IMR-90 (cell line): Measurements from ENCODE around the gene KLK13. TPM values are rescaled to one million over a fixed set of nuclear protein-coding genes. Genes with fewer than 3 reads are reported as not detected.

Experiments used
- ATAC-seq: fragments of 200-7000 bp; cut with Tn5 transposase; 2 replicates; pipeline ENCODE4 v1.9.1; 2020; ENCODE audit warnings: low read depth, mild to moderate bottlenecking, moderate library complexity
- BruUV-seq: library from RNA; stranded (reverse); fragments of 400-500 nt; replicated peaks from 2 replicates; lab custom pipeline; 2021; lab: Mats Ljungman, UMichigan
- CTCF ChIA-PET: fragments of 300-600 bp; formaldehyde crosslinking; extraction: SDS; loops from one replicate; lab custom pipeline; 2021; ENCODE audit warnings: antibody characterized with exemption; lab: Yijun Ruan, JAX
- POLR2A ChIA-PET: fragments of 300-600 bp; sonication (Branson Sonifier 250); formaldehyde crosslinking; loops from one replicate; lab custom pipeline; 2022; ENCODE audit warnings: antibody characterized with exemption; ENCODE audit not compliant: unreplicated experiment; lab: Charles Lee
- DNase-seq: peaks from one replicate; pipeline ENCODE4 v3.0.0; 2013
- H2AFZ ChIP-seq: replicated peaks from 2 replicates; pipeline ENCODE3; 2013; ENCODE audit warnings: low read length, mild to moderate bottlenecking; ENCODE audit not compliant: poor library complexity
- H2AK5ac ChIP-seq: 2 replicates; pipeline ENCODE4 v1.6.1; 2013; ENCODE audit warnings: low read depth, low read length, inconsistent platforms
- H2AK9ac ChIP-seq: replicated peaks from 2 replicates; pipeline ENCODE3; 2013; ENCODE audit warnings: mild to moderate bottlenecking, low read depth, low read length, moderate library complexity; ENCODE audit not compliant: poor library complexity
- H2BK120ac ChIP-seq: 2 replicates; pipeline ENCODE4 v1.6.1; 2013; ENCODE audit warnings: low read depth, low read length, inconsistent platforms
- H2BK15ac ChIP-seq: 3 replicates; pipeline ENCODE4 v1.6.1; 2013; ENCODE audit warnings: low read depth, low read length, inconsistent platforms
- H2BK20ac ChIP-seq: 2 replicates; pipeline ENCODE4 v1.6.1; 2013; ENCODE audit warnings: low read depth, mild to moderate bottlenecking, inconsistent platforms, low read length, moderate library complexity
- H2BK5ac ChIP-seq: 2 replicates; pipeline ENCODE4 v1.6.1; 2013; ENCODE audit warnings: mild to moderate bottlenecking, low read depth, low read length, inconsistent platforms; ENCODE audit not compliant: poor library complexity, severe bottlenecking
- H3K14ac ChIP-seq: replicated peaks from 2 replicates; pipeline ENCODE4 v1.6.1; 2013; ENCODE audit warnings: low read depth, low read length, inconsistent platforms
- H3K18ac ChIP-seq: 2 replicates; pipeline ENCODE4 v1.6.1; 2013; ENCODE audit warnings: low read depth, low read length, control low read depth
- H3K23ac ChIP-seq: 2 replicates; pipeline ENCODE4 v1.6.1; 2013; ENCODE audit warnings: low read depth, low read length, inconsistent platforms
- H3K27ac ChIP-seq: 2 replicates; pipeline ENCODE4 v1.5.1; 2013; ENCODE audit warnings: mild to moderate bottlenecking, control low read depth, low read length; ENCODE audit not compliant: insufficient read depth
- H3K27me3 ChIP-seq: 2 replicates; pipeline ENCODE4 v1.6.1; 2013; ENCODE audit warnings: low read length; ENCODE audit not compliant: control insufficient read depth, insufficient read depth
- H3K36me3 ChIP-seq: 2 replicates; pipeline ENCODE4 v1.6.1; 2013; ENCODE audit warnings: low read length, mixed read lengths; ENCODE audit not compliant: control insufficient read depth, insufficient read depth
- H3K4ac ChIP-seq: 2 replicates; pipeline ENCODE4 v1.6.1; 2013; ENCODE audit warnings: low read depth, low read length, inconsistent platforms
- H3K4me1 ChIP-seq: 2 replicates; pipeline ENCODE4 v1.6.1; 2013; ENCODE audit warnings: low read length, mixed read lengths; ENCODE audit not compliant: control insufficient read depth, insufficient read depth
- H3K4me2 ChIP-seq: 2 replicates; pipeline ENCODE4 v1.6.1; 2013; ENCODE audit warnings: low read depth, mild to moderate bottlenecking, control low read depth, low read length, moderate library complexity
- H3K4me3 ChIP-seq: 2 replicates; pipeline ENCODE4 v1.5.1; 2013; ENCODE audit warnings: low read depth, mild to moderate bottlenecking, control low read depth, low read length, moderate library complexity; ENCODE audit not compliant: insufficient read depth
- H3K56ac ChIP-seq: 2 replicates; pipeline ENCODE4 v1.6.1; 2013; ENCODE audit warnings: low read length, inconsistent platforms; ENCODE audit not compliant: insufficient read depth; ENCODE audit errors: extremely low read depth
- H3K79me1 ChIP-seq, 2 experiments: 2 replicates each; pipeline ENCODE4 v1.6.1; 2013; ENCODE audit warnings: low read length in 2 of 2, inconsistent platforms in 1 of 2, low read depth in 1 of 2
- H3K9ac ChIP-seq: 2 replicates; pipeline ENCODE4 v1.6.1; 2013; ENCODE audit warnings: low read depth, low read length, control low read depth
- H3K9me1 ChIP-seq: 2 replicates; pipeline ENCODE4 v1.6.1; 2013; ENCODE audit warnings: low read length, inconsistent platforms; ENCODE audit not compliant: insufficient read depth
- H3K9me3 ChIP-seq: 2 replicates; pipeline ENCODE4 v1.6.1; 2013; ENCODE audit warnings: low read length; ENCODE audit not compliant: control insufficient read depth, insufficient read depth
- H4K20me1 ChIP-seq: 2 replicates; pipeline ENCODE4 v1.6.1; 2013; ENCODE audit warnings: low read length, inconsistent platforms; ENCODE audit not compliant: insufficient read depth
- H4K5ac ChIP-seq: 2 replicates; pipeline ENCODE4 v1.6.1; 2013; ENCODE audit warnings: mild to moderate bottlenecking, low read depth, low read length, control low read depth
- H4K8ac ChIP-seq, 2 experiments: 2 replicates each; pipeline ENCODE4 v1.6.1; 2013; ENCODE audit warnings: low read depth in 2 of 2, low read length in 2 of 2, control low read depth in 1 of 2, inconsistent platforms in 1 of 2
- H4K91ac ChIP-seq: 2 replicates; pipeline ENCODE4 v1.6.1; 2013; ENCODE audit warnings: low read depth, low read length, inconsistent platforms; ENCODE audit not compliant: insufficient read depth
- BHLHE40 ChIP-seq: fragments of 150-350 bp; IDR thresholded peaks from 2 replicates; pipeline ENCODE4 v1.6.1; 2016; ENCODE audit warnings: mild to moderate bottlenecking, low read depth, low read length
- CEBPB ChIP-seq: IDR thresholded peaks from 2 replicates; pipeline ENCODE4 v1.6.1; 2012; ENCODE audit warnings: low read depth, low read length, improper control_type of control experiment
- CHD1 ChIP-seq: IDR thresholded peaks from 2 replicates; pipeline ENCODE4 v1.6.1; 2012; ENCODE audit warnings: low read depth, low read length, improper control_type of control experiment
- NFE2L2 ChIP-seq: fragments of 150-350 bp; IDR thresholded peaks from 2 replicates; pipeline ENCODE4 v1.6.1; 2016; ENCODE audit warnings: low read depth, mild to moderate bottlenecking, low read length
- POLR2A ChIP-seq: IDR thresholded peaks from 2 replicates; pipeline ENCODE4 v1.6.1; 2012; ENCODE audit warnings: mild to moderate bottlenecking, low read depth, low read length
- RFX5 ChIP-seq: IDR thresholded peaks from 2 replicates; pipeline ENCODE4 v1.8.0; 2012; ENCODE audit warnings: low read depth, mild to moderate bottlenecking, low read length, moderate library complexity
- SMC3 ChIP-seq: fragments of 150-350 bp; IDR thresholded peaks from 2 replicates; pipeline ENCODE4 v1.6.1; 2016; ENCODE audit warnings: low read depth, mild to moderate bottlenecking, antibody characterized with exemption, low read length, moderate library complexity
- WGBS, 2 experiments: methylation state at CpG; one replicate each; pipeline versions ENCODE4 v1.1.5 to v1.1.7; 2013; ENCODE audit warnings: missing lambda C conversion rate in 2 of 2; ENCODE audit not compliant: insufficient read length in 1 of 2; ENCODE audit errors: extremely low coverage in 2 of 2; 5-methylcytosine and 5-hydroxymethylcytosine counted together
- dilution Hi-C: fragments of 300-500 bp; cut with HindIII; formaldehyde crosslinking; loops from one replicate; pipeline ENCODE4 v1.14.3; 2018; ENCODE audit warnings: low sequenced_read_pairs; ENCODE audit not compliant: unreplicated experiment
- in situ Hi-C: fragments of 300-500 bp; cut with MboI; formaldehyde crosslinking; loops from 3 replicates; pipeline ENCODE4 v1.14.3; 2019; ENCODE audit warnings: low sequenced_read_pairs, inconsistent platforms, mixed read lengths
- intact Hi-C: fragments of 100-400 bp; cut with micrococcal nuclease; formaldehyde crosslinking; loops from 2 replicates; pipeline ENCODE4 v1.10.0; 2022
- polyA plus RNA-seq, 3 experiments: library from polyadenylated mRNA; depleted of rRNA; stranded (reverse); fragments of >200 nt; gene quantifications; 2 replicates each; pipeline ENCODE4 v1.2.3, GENCODE V29; 2012; ENCODE audit warnings: low replicate concordance in 1 of 3
- total RNA-seq: library from RNA; depleted of rRNA; stranded (reverse); fragments of >200 nt; gene quantifications from 2 replicates; pipeline ENCODE4 v1.2.3, GENCODE V29; 2012
- TF ChIP-seq, protein P1 (sequence below): conservative IDR thresholded peaks from 2 replicates; pipeline ENCODE4 v1.5.1; 2012; ENCODE audit warnings: mild to moderate bottlenecking, low read depth, low read length, improper control_type of control experiment

KLK13 gene
- total and polyA plus RNA-seq, 2 of the 4 experiments (the other 2 are of a cell fraction) = not detected

DNA sequence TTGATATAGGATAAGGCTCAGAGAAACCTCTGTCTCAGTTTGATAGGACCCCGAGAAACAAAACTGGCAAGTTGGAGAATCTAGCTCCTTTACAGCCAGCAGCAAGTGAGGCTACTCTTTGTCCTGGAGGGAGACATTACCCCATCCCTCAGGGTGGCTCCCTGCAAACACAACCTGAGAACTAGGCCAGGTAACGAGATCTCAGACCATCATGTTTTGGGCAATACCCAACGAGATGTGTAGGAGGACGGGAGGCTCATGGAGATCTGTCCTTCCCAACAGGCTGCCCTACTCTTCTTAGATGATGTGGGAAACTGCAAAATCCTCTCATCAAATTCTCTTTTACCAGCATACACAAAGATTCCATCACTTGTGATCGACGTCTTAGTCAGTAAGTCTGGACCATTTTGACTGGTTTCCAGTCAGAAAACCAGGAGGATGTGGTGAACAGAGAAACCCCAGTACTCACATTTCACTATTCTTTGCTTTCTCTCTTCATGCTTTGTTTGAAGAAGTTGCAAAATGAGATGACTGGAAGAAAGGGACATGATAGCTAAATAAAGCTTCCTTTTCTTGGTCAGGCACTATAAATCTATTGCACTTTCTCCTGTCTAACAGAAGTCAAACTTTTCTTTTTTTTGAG, 49.3 kb upstream of the KLK13 start:
- Histone ChIP-seq H3K27me3 (peaks cover 6% of the 10 kb centered on the region), H3K27ac (no peak overlapping the region), H3K18ac (no peak overlapping the region), H2BK120ac (no peak overlapping the region), H3K56ac (no peak overlapping the region), H3K9me1 (no peaks in the 10 kb centered on the region), H3K79me1 (no peaks in the 10 kb centered on the region), H4K8ac (no peak overlapping the region), H3K9me3 (no peaks in the 10 kb centered on the region), H3K36me3 (no peaks in the 10 kb centered on the region), H2AK5ac (no peak overlapping the region), H3K14ac (no peak overlapping the region), H2BK15ac (no peak overlapping the region), H3K4me1 (no peaks in the 10 kb centered on the region), H3K23ac (no peak overlapping the region), H2AFZ (no peak overlapping the region), H2BK5ac (no peak overlapping the region), H4K20me1 (no peaks in the 10 kb centered on the region), H4K5ac (no peak overlapping the region), H3K4me3 (no peak overlapping the region), H4K91ac (no peak overlapping the region), H2BK20ac (no peak overlapping the region), H3K4me2 (no peak overlapping the region), H3K4ac (no peak overlapping the region), H2AK9ac (no peak overlapping the region), H3K9ac (no peak overlapping the region)
- POLR2A ChIA-PET = interaction anchor here (0.6 kb wide), 1 partner anchor 64 kb away, joined by 3 read pairs; no protein-coding TSS in a partner anchor
- DNase-seq = no peak
- BruUV-seq = no TSS peak
- no peak for ATAC-seq
- WGBS, 2 experiments = 67% methylated on average over 1 of the region's 6 CpGs; no CpG with 5 or more reads in 1 of the 2 experiments
- CTCF ChIA-PET = no interaction called here
- dilution Hi-C loops = no loop called here
- intact Hi-C loops = no loop called here
- in situ Hi-C loops = no loop called here
- TF ChIP-seq BHLHE40 (no peak), SMC3 (no peak), POLR2A (no peak), NFE2L2 (no peak), RFX5 (no peak), CEBPB (no peak), CHD1 (no peak)
- TF ChIP-seq, protein P1, sequence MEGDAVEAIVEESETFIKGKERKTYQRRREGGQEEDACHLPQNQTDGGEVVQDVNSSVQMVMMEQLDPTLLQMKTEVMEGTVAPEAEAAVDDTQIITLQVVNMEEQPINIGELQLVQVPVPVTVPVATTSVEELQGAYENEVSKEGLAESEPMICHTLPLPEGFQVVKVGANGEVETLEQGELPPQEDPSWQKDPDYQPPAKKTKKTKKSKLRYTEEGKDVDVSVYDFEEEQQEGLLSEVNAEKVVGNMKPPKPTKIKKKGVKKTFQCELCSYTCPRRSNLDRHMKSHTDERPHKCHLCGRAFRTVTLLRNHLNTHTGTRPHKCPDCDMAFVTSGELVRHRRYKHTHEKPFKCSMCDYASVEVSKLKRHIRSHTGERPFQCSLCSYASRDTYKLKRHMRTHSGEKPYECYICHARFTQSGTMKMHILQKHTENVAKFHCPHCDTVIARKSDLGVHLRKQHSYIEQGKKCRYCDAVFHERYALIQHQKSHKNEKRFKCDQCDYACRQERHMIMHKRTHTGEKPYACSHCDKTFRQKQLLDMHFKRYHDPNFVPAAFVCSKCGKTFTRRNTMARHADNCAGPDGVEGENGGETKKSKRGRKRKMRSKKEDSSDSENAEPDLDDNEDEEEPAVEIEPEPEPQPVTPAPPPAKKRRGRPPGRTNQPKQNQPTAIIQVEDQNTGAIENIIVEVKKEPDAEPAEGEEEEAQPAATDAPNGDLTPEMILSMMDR = no peak
